Activated T-cell treated with anti-CD3 and anti-CD28 coated beads, Interleukin-2, amount 50 U/mL, for 24 hours (primary cell): ENCODE results near the gene CNTNAP2.

Source experiments
- DNase-seq: peaks from one replicate; pipeline ENCODE4 v3.0.0-alpha.2; 2020
- H3K27ac Mint-ChIP-seq: 2 replicates; pipeline ENCODE4 v1.8.0; 2020; ENCODE audit warnings: mild to moderate bottlenecking, mixed read lengths
- H3K27me3 Mint-ChIP-seq: 2 replicates; pipeline ENCODE4 v1.8.0; 2020; ENCODE audit warnings: mixed read lengths
- H3K36me3 Mint-ChIP-seq: 2 replicates; pipeline ENCODE4 v1.8.0; 2020; ENCODE audit warnings: low read depth, mixed read lengths
- H3K4me1 Mint-ChIP-seq: 2 replicates; pipeline ENCODE4 v1.8.0; 2020; ENCODE audit warnings: low read depth, mixed read lengths
- H3K4me3 Mint-ChIP-seq: 2 replicates; pipeline ENCODE4 v1.8.0; 2020; ENCODE audit warnings: mild to moderate bottlenecking, moderate library complexity, mixed read lengths
- H3K9me3 Mint-ChIP-seq: 2 replicates; pipeline ENCODE4 v1.8.0; 2020; ENCODE audit warnings: mixed read lengths

Gene CNTNAP2

DNA sequence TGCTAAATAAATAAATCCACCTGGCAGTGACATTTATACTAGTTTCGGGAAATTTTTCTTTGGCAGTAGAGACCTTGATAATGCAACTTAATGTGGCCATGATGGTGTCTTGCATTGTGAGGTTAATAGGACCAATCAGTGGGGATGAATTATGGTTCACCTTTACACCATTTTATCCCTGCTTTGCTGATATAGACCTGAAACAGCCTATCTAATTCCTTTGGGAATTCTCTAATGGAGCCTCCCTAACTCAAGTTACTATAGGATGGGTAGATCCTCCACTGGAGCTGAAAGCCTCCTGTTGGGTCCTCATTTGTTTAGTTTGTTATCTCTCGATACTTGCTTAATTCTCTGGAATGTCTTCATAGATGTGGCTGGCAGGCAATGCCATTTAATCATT lies 276.7 kb downstream of the CNTNAP2 start:
- Mint-ChIP-seq H3K36me3 (no peaks in the 10 kb centered on the region), H3K27me3 (no peaks in the 10 kb centered on the region), H3K4me3 (no peak overlapping the region), H3K4me1 (no peaks in the 10 kb centered on the region), H3K9me3 (peaks cover 7% of the 10 kb centered on the region), H3K27ac (no peak overlapping the region)
- DNase-seq: no peak

DNA sequence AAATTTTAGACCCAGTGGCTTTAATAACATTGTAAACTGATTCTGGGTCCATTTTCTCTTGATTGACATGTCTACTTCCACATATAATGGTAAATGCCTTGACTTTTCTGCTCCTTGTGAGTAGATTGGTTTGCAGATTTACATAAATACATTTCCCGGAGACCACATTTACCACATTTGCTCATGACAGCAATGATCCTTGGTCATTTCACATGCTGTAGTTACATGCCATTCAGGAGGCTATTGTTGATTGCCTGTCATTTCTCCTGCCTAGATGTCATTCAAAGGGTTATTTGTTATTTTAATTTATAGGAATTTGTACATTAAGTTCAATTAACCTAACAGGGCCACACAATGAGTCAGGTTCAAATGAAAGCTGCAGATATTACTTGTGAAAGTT lies 280.5 kb downstream of the CNTNAP2 start:
- Mint-ChIP-seq H3K4me1 (no peaks in the 10 kb centered on the region), H3K36me3 (no peaks in the 10 kb centered on the region), H3K9me3 (peaks cover 5% of the 10 kb centered on the region), H3K27ac (no peak overlapping the region), H3K27me3 (no peaks in the 10 kb centered on the region), H3K4me3 (no peak overlapping the region)
- DNase-seq: no peak

DNA sequence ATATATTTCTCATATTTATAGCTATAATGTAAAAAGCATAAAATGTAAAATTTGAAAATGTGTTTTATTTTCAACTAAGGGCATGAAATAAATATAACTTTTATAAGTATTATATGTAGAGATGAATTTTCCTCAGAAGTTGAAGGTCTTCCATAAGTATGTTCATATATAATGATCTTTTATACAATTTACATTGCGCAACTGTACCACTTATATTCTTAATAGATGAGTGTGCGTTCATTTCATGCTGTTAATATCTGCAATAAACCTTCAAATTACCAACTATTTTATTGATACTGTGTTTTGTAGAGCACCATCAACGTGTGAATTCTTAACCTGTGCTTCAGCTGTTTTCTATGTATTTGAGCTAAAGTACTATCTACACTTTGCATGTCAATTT lies 285.3 kb downstream of the CNTNAP2 start:
- no peaks in the 10 kb centered on the region for H3K36me3 Mint-ChIP-seq
- no peaks in the 10 kb centered on the region for H3K27me3 Mint-ChIP-seq
- peaks cover 11% of the 10 kb centered on the region for H3K9me3 Mint-ChIP-seq
- no peaks in the 10 kb centered on the region for H3K4me1 Mint-ChIP-seq
- no peak overlapping the region for H3K4me3 Mint-ChIP-seq
- no peak overlapping the region for H3K27ac Mint-ChIP-seq
- DNase-seq: no peak

DNA sequence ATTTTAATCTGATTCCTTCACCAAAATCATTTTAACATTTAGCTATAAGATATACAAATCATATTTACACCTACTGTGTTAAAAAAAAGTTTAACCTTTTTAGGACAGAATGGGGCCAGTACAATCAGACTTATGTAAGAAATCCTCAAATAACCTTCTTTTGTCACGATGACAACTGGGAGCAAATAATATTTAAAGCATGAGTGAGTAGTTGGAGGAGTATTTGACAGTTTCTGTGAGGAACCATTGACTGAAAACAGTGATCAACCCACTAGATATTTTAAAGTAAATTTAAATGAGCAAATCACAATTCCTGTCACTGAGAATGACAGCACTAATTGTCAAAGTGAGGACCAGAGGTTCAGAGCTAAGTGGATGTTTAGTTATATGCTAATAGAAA lies 289.1 kb downstream of the CNTNAP2 start:
- no peak for DNase-seq
- H3K27me3 Mint-ChIP-seq: no peaks in the 10 kb centered on the region
- H3K4me3 Mint-ChIP-seq: no peak overlapping the region
- H3K9me3 Mint-ChIP-seq: peaks cover 12% of the 10 kb centered on the region
- no peak overlapping the region for H3K27ac Mint-ChIP-seq
- H3K4me1 Mint-ChIP-seq: no peaks in the 10 kb centered on the region
- no peaks in the 10 kb centered on the region for H3K36me3 Mint-ChIP-seq

DNA sequence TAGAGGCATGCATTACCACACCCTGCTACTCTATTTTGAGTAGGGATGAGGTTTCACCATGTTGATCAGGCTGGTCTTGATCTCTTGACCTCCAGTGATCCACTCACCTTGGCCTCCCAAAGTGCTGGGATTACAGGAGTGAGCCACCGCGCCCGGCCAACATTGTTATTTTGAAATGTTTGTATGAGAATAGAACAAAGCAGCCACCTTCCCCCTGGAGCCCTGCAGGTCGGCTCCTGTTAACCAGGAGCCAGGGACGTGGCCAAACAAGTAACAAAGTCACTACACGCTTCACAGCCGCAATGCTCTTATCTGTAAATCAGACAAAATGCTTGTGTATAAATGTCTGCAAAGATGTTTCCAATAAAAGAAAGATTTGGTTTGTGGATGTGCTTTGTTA lies 295.4 kb downstream of the CNTNAP2 start:
- Mint-ChIP-seq H3K27me3 (no peaks in the 10 kb centered on the region), H3K4me3 (no peak overlapping the region), H3K36me3 (no peaks in the 10 kb centered on the region), H3K27ac (no peak overlapping the region), H3K4me1 (no peaks in the 10 kb centered on the region), H3K9me3 (peaks cover 4% of the 10 kb centered on the region)
- DNase-seq: no peak

DNA sequence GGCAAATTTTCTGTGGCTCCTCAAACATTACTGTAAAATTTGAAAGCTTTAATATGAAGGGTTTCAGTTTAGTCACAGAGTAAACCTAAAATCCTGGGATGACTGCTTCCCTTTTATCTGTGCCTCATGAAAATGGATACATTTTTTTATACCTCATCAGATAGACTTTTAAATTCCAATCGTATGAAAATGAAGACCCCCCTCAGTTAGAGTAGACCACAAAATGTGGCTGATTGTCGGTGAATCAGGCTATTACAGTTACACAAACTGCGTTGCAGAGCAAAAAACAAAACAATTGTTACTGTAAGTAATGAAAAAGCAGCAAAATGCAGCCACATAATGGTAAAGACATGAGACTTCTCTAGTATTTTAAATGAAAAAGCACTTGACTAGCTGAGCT lies 296.2 kb downstream of the CNTNAP2 start:
- Mint-ChIP-seq H3K9me3 (peaks cover 4% of the 10 kb centered on the region), H3K4me1 (no peaks in the 10 kb centered on the region), H3K4me3 (no peak overlapping the region), H3K36me3 (no peaks in the 10 kb centered on the region), H3K27me3 (no peaks in the 10 kb centered on the region), H3K27ac (no peak overlapping the region)
- no peak for DNase-seq

DNA sequence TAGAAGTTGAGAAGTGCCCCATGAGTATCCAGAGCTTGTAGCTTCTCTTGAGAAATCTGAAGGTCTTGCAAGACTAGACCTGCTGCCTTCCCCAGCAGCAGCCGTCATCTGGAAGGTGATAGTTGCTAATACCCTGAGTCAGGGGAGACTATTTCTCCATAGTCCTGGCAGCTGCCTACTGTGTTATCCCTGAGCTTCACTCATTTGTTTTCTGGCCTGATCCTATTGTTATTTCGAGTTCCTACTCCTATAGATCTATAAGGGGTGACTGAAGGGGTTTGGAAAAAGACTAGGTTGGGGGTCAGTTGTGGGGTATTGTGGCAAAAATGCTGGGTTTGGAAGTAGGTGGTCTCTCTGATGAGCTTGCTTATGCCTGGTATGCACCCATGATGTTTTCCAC lies 297.8 kb downstream of the CNTNAP2 start:
- no peak for DNase-seq
- Mint-ChIP-seq H3K36me3 (no peaks in the 10 kb centered on the region), H3K4me1 (no peaks in the 10 kb centered on the region), H3K27ac (no peak overlapping the region), H3K27me3 (no peaks in the 10 kb centered on the region), H3K9me3 (peaks cover 4% of the 10 kb centered on the region), H3K4me3 (no peak overlapping the region)

DNA sequence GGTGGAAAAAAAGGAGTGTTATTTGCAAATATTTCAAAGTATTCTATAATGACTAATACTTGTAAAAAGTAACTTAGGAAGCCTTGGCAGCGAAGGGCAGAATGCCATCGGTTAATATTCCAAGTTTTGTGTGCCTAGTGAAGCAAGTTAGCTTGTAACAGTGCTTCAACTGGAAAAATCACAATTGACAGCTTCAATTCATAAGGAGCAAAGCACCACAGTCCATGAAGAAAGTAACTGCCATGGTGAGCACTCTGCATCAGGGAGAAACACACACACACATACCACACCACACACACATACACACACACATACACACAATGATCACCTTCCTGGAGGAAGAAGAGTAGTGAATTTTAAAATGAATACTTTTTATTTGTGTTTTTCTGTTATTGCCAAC lies 298.3 kb downstream of the CNTNAP2 start:
- no peak overlapping the region for H3K4me3 Mint-ChIP-seq
- H3K4me1 Mint-ChIP-seq: no peaks in the 10 kb centered on the region
- H3K9me3 Mint-ChIP-seq: peaks cover 4% of the 10 kb centered on the region
- H3K27me3 Mint-ChIP-seq: no peaks in the 10 kb centered on the region
- no peak for DNase-seq
- no peaks in the 10 kb centered on the region for H3K36me3 Mint-ChIP-seq
- no peak overlapping the region for H3K27ac Mint-ChIP-seq

DNA sequence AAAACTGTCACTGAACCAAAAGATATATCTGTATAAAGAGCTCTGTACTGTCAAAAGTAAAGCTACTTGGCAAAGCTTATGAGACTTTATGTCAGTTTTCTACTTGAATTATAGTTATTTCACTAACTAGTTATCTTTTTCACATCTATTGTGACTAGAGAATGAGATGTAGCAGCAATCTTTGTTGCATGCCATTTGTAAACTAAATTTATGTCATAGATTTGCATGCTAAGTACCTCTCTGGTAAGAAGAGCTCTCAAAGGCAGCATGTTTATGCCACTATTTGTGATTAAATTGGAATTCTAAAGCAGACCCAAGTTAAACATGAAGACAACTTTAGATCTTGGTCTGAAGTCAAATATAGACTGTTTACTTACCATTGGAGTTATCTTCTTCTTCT lies 300.6 kb downstream of the CNTNAP2 start:
- Mint-ChIP-seq H3K36me3 (no peaks in the 10 kb centered on the region), H3K27me3 (no peaks in the 10 kb centered on the region), H3K4me3 (no peak overlapping the region), H3K9me3 (peaks cover 2% of the 10 kb centered on the region), H3K27ac (no peak overlapping the region), H3K4me1 (no peaks in the 10 kb centered on the region)
- DNase-seq: no peak

DNA sequence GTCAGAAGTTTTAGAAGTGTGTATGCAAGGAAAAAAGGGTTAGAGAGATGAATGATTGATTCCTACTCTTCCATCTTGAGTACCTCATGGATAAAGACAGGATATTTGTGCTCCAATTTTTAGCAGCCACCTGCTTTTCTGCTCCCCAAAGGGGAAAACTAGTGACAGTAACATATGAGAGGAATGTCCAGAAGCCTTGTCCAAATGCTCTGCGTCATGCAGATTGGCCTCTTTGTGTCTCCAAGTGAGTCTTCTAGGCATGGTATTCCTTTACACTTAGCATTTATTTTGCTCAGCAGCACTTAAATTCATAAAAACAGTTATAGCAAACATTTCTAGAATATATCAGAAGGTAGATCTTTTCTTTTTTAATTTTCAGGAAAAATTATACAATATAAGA lies 306.8 kb downstream of the CNTNAP2 start:
- Mint-ChIP-seq H3K27me3 (no peaks in the 10 kb centered on the region), H3K4me1 (no peaks in the 10 kb centered on the region), H3K4me3 (no peak overlapping the region)

DNA sequence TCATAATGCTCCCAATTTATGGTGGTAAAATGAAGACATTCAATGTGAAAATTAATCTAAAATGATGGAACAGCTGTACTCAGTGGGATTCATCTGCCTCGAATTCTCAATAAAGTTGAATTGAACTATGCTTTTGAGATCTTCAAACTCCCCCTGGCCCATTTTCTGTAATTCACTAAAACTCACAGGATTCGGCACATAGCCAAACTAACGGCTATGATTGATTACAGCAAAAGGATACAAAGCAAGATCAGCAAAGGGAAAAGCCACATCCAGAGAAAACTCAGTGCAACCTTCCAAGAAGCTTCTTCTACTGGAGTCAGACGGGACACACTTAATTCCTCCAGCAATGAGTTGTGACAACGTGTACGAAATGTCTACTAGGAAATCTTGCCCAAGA lies 307.5 kb downstream of the CNTNAP2 start:
- Mint-ChIP-seq H3K27me3 (no peaks in the 10 kb centered on the region), H3K36me3 (no peaks in the 10 kb centered on the region), H3K27ac (no peak overlapping the region), H3K9me3 (peaks cover 5% of the 10 kb centered on the region), H3K4me1 (no peaks in the 10 kb centered on the region), H3K4me3 (no peak overlapping the region)
- no peak for DNase-seq

More for the DNA sequence above, 306.8 kb downstream of the CNTNAP2 start:
- Mint-ChIP-seq H3K36me3 (no peaks in the 10 kb centered on the region), H3K9me3 (no peaks in the 10 kb centered on the region), H3K27ac (no peak overlapping the region)
- DNase-seq: no peak

DNA sequence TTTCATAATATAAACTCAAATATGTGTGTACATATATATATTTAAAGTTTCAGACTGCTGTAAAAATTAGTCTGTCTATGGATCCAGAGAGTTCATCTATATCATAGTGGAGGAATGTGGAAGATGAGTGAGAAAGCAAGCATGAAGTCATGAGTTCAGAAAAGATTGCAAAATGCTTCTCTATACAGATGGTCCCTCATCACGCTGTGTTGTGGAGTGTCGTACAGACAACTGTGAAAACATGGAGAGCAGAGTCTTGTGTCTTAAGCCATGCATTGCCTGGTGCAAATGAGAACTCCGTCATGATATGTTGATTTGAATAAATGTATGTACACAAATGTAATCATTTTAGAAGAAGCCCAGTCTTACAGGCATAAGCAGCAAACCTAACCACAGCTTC lies 316.9 kb downstream of the CNTNAP2 start:
- Mint-ChIP-seq H3K4me3 (no peak overlapping the region), H3K27me3 (no peaks in the 10 kb centered on the region), H3K36me3 (no peaks in the 10 kb centered on the region), H3K4me1 (no peaks in the 10 kb centered on the region), H3K27ac (no peak overlapping the region), H3K9me3 (peaks cover 15% of the 10 kb centered on the region)
- no peak for DNase-seq

DNA sequence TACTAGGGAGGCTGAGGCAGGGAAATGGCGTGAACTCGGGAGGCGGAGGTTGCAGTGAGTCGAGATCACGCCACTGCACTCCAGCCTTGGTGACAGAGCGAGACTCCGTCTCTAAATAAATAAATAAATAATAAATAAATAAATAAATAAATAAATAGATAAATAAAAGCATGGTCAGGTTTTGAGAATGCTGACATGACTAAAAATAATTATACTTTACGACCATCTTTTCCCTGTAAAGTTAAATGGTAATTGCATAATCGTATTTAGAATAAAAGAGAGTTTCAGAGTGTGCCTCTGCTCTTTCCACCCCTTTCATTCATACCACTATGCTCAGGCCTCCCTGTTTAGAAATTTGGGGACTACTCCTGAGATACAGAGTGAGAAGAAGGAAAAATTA lies 326.5 kb downstream of the CNTNAP2 start:
- H3K4me1 Mint-ChIP-seq: no peaks in the 10 kb centered on the region
- DNase-seq: no peak
- H3K9me3 Mint-ChIP-seq: peaks cover 4% of the 10 kb centered on the region
- no peak overlapping the region for H3K27ac Mint-ChIP-seq
- H3K36me3 Mint-ChIP-seq: no peaks in the 10 kb centered on the region
- H3K4me3 Mint-ChIP-seq: no peak overlapping the region
- no peaks in the 10 kb centered on the region for H3K27me3 Mint-ChIP-seq

DNA sequence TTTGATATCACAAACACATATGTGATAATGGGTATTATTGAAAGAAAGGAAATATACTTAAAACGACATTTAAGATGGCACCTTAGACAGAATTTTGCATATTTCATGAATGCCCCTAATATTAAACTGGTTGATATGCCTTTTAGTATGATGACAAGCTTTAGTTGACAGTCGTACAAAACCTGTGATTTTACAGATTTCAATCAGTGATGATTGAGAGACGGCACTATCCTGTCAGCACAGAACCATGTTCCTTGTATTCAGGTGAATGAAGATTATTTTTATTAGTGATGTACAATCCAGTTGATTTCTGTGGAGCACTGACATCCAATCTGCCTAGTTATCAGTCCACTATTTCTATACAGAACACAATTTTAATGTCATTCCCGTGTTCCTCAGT lies 333.0 kb downstream of the CNTNAP2 start:
- no peaks in the 10 kb centered on the region for H3K27me3 Mint-ChIP-seq
- no peak overlapping the region for H3K4me3 Mint-ChIP-seq
- H3K4me1 Mint-ChIP-seq: no peaks in the 10 kb centered on the region

DNA sequence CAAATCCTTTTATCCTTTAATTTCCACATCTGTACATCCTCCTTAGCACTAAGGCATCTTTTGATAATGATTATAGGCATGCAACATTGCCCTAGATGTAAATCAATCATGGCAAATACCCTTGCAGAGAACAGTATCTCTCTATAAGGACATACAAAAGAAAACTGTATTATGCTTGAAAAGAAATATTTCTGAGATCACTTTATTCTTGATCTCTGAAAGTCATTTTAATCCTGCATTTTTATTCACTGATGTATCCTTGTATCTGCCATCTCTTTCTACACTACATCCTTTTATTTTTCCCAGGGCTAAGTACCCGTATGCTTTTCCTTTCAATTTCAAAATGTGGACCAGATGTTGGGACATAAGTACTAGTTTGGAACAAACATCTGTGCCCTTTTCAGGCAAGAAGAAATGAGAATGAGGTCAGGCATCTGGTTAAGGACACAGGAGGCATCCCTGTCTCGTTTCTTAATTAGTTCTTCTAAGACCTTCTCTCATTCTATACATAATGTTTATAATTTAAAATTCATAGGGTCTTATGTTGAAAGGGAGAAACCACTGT lies 338.6 kb downstream of the CNTNAP2 start:
- H3K4me3 Mint-ChIP-seq: no peak overlapping the region
- no peak for DNase-seq
- no peaks in the 10 kb centered on the region for H3K36me3 Mint-ChIP-seq
- H3K4me1 Mint-ChIP-seq: no peaks in the 10 kb centered on the region
- peaks cover 13% of the 10 kb centered on the region for H3K9me3 Mint-ChIP-seq
- no peaks in the 10 kb centered on the region for H3K27me3 Mint-ChIP-seq
- no peak overlapping the region for H3K27ac Mint-ChIP-seq

More for the DNA sequence above, 333.0 kb downstream of the CNTNAP2 start:
- Mint-ChIP-seq H3K36me3 (no peaks in the 10 kb centered on the region), H3K9me3 (peaks cover 16% of the 10 kb centered on the region), H3K27ac (no peak overlapping the region)
- no peak for DNase-seq

DNA sequence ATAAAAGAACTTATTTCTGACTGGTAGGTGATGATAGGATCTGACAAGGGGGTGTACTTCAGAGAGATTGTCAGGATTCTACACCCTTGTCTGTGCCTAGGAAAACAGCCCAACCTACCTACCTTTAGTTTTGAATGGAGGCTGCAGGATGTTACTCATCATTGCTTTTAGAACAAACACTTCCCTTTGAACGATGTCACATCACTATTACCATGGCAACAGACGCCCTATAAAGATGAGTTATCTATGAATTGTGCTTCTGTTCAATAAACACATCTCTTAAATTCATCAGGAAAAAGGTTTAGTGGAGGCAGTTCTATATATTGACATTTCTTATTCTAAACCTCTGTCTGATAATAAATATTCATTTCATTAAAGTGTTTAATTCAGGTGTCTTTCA lies 362.4 kb downstream of the CNTNAP2 start:
- peaks cover 14% of the 10 kb centered on the region for H3K9me3 Mint-ChIP-seq
- no peaks in the 10 kb centered on the region for H3K4me1 Mint-ChIP-seq
- no peak overlapping the region for H3K4me3 Mint-ChIP-seq
- no peaks in the 10 kb centered on the region for H3K36me3 Mint-ChIP-seq
- DNase-seq: no peak
- no peaks in the 10 kb centered on the region for H3K27me3 Mint-ChIP-seq
- no peak overlapping the region for H3K27ac Mint-ChIP-seq
